GM21786 (cell line): ENCODE results near the gene TXNDC17.
"Not testable (repeated sequence)": the region's sequence is repeated elsewhere in the genome, so short reads cannot be mapped to it uniquely, and the experiment has no call there.

ENCODE experiments used
- ATAC-seq: cut with Tn5 transposase; IDR thresholded peaks from one replicate; pipeline ENCODE4 v1.9.1; 2021; ENCODE audit not compliant: unreplicated experiment

TXNDC17 gene

DNA sequence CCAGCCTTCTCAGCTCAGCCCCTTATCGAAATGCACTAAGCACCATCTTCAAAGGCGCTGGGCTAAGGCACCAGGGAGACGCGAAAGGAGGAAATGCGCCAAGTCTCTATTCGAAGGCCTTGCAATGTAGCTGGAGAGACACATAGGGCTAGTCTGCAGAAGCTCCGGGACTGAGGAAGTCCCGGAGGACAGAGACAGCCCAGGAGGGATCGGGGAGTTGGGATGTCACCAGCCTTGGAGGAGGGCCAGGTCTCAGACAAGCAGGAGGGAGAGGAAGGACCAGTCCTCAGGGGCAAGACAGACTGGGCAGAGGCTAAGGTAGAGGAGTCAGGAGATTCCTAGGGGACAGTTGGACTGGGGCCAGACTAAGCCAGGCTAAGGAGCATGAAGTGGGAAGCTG, 19.2 kb downstream of the TXNDC17 start:
- ATAC-seq, result no peak

DNA sequence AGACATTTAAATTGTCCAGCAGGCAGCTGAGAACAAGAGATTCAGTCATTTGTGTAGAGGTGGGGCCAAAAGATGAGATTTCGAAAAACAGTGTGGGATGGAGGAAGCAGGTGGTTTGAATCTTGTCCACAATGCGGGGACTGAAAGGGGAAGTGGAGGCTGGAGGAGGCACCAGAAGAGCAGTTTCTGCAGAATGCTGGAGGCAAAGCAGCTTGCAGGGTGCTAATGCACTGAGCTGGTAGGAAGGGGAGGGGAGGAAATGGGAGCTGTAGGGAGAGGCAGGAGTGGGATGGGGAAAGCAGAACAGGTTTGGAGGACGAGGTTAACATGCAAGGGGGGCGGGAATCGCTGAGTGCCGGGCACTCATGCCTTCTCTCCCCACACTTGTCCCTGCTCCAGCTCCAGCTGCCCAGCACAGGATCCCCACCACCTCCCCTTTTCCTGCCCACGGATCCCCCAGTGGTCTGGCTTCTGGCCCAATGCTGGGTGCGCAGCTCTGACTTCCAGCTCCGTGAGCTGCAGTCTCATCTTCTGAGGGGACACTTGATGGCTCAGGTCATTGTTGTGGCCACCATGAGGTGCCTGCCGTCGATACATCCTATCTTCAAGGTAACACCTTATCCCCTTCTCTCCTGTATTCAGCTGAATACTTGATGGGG, 20.1 kb downstream of the TXNDC17 start:
- peak; percentile 69 for ATAC-seq

DNA sequence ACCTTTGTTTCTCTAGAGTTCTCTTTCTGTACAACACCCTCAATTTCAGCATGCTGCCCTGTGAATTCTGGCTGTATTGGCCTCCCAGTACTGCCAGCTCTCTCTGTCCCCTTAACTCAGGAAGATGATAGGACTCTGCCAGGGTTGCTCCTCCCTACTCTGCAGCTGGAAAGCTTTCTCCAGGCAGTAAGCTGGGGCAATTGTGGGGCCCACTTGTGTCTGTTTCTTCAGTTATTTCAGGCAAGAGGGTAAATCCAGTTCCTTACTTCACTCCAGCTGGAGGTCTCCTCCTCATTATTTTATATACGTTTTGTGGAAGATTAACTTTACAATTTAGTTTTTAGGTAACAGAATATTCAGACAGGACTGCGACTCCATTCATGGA, 20.6 kb downstream of the TXNDC17 start:
- ATAC-seq, result no peak

DNA sequence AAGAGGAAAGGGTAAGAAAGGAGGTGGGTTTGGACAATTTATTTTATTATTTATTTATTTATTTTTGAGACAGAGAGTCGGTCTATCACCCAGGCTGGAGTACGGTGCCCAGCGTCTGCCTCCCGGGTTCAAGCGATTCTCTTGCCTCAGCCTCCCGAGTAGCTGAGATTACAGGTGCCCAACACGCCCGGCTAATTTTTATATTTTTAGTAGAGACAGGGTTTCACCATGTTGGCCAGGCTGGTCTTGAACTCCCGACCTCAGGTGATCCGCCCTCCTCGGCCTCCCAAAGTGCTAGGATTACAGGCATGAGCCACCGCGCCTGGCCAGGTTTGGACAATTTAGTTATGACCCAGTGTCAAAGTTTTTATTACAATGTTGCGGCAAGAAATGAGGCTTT, 22.3 kb downstream of the TXNDC17 start:
- not testable (repeated sequence) for ATAC-seq

DNA sequence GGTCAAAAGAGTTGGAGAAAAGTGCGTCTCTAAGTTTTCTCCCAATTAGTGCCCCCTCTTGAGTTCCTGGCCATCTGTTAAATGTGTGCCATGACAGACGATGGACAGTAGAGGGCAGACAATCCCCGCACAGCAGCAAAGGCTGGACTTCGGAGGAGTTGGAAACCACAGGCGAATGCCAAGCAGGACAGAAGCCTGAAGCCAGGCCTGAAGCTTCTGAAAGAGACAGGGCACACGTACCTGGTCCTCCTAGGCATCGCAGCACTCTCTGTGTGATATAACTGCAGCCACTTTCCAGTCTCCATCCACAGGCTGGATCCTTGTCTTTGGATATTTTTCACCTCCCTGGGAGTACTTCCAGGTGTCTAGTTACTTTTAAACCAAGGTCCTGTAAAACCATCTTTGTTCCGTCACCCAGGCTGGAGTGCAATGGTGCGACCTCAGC, 25.2 kb downstream of the TXNDC17 start:
- no peak for ATAC-seq

DNA sequence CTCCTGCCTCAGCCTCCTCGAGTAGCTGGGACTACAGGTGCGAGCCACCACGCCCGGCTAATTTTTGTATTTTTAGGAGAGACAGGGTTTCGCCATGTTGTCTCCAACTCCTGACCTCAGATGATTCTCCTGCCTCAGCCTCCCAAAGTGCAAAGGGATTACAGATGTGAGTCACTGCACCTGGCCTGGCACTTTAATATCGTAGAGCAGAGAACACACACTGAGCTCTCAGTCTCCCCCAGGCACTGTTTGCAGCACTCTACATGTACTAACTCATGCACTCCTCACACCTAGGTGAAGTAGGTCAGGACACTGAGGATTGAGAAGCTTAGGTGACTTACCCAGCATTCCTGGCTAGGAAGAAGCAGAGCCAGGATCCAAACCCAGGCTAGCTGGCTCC, 25.7 kb downstream of the TXNDC17 start:
- no peak for ATAC-seq

DNA sequence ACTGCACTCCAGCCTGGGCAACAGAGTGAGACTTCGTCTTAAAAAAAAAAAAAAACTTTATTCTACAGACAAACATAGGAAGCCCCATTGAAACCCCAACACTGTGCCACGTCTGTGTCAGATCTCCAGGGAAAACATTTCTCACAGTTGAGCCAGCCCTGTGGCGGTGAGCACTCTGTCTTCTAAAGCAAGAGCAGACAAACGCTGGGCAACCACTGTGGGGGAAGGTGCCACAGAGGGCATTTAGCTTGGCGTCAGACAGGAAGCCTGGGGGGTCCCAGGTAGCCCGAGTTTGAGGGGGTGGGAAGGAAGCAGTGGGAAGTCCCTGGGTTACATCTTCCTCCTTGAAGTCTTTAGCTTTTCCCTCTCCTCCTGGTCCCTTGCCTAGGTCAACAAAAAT, 26.7 kb downstream of the TXNDC17 start:
- ATAC-seq, result no peak

DNA sequence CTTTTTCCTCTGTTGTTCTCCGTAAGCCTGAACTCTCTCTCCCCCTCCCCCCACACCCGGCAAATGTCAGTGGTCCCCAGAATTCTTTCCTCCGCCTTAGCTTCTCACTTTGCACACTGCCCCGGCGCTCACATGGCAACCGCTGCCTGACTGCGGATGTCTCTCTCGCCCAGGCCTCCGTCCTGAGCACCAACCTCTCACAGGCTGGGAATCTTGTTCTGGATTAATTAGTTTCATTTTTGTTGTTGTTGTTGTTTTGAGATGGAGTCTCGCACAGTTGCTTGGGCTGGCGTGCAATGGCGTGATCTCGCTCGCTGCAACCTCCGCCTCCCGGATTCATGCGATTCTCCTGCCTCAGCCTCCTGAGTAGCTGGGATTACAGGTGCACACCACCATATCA, 27.4 kb downstream of the TXNDC17 start:
- ATAC-seq, result no peak

DNA sequence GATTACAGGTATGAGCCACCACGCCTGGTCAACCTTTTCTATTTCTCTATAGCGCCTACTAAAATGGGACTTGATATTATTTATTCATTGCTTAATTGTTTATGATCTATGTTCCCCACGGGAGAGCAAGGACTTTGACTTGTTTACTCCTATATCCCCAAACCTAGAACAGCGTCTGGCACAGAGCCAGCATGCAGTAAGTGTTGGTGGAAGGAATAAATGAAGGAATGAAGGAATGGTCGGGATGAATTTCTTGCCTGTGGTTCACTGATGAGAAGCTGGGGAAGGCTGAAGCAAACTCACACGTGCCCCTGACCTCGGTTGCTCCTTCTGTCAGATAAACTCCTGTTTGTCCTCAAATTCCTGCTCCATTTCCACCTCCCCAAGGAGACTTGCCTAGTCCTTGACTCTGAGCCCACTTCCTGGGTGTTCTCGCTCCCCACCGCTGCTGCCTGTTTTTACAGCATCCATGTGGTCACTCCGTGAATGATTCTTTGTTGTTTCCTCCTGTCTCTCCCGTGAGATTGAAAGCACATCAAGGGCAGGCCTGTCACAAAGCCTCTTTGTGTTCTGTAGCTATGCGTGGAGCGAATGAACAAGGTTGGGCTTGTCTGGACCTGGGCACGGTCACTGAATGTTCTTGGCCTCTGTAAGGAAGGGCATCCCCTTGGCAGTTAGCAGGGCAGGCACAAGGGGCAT, 28.0 kb downstream of the TXNDC17 start:
- ATAC-seq, result no peak

DNA sequence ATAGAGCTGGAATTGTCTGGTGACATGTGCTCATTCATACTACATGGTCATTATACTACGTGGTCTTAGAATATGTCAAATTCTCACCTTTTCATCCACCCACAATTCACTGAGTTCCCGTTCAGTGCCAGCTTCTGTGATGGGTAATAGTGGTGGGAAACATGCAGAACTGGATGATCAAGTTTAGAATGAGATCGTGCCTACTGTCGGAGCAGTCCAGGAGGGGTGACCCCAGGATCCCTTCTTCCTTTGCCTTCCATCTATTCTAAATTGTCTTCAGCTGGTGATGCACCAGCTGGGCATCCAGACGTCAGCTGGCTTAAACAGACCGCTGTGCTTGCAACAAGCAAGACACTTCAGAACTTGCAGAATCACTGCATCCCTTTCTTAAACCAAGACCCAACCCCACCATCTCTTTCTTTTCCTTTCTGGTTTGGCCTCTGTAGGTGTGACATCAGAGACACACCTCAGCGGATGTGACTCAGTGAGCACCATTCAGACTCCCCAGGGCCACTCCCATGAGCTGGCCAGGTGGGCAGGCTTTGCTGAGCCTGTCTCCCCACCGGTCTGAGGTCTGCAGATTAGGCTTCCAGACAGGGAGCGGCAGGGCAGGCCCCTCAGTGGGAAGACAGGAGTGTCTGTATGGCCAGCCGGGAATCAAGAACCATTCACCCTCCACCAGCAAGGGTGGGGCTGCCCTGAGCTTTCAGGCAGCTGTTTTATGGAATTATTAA, 28.8 kb downstream of the TXNDC17 start:
- no peak for ATAC-seq

DNA sequence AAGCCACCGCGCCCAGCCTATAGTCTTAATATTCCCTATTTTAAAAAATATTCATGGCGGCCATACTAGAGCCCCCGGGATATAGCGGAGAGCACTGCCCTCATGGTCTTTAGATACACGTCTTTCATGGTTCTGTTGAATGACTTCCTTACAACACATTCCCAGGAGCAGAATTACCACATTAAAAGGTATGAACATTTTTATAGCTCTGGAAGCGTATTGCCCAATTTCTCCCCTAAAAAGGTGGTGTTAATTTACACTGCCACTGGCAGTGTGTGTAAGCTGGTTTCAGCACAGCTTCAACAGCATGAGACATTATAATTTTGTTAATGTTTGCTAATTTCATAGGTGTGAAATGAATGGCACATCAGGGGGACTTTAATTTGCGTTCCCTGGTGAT, 29.7 kb downstream of the TXNDC17 start:
- ATAC-seq, result no peak

DNA sequence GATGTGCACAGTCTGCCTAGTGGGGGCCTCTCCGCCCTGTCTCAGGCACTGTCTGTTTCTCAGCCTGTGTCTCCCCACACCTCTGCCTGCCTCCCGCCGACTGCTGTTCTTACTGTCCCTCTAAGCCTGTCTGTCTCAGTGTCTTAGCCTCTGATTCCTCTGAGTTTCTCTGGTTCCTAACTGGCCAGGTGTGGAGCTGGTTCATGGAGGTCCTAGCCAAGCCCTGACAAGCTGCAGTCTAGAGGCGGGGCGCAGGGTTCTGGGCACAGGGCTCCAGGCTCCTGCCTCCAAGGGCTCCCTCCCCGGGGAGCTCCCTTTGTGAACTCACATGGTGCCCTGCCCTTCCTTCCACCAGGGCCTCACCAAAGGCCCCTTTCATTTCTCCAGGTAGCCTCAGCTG, 30.1 kb downstream of the TXNDC17 start:
- ATAC-seq, result no peak

DNA sequence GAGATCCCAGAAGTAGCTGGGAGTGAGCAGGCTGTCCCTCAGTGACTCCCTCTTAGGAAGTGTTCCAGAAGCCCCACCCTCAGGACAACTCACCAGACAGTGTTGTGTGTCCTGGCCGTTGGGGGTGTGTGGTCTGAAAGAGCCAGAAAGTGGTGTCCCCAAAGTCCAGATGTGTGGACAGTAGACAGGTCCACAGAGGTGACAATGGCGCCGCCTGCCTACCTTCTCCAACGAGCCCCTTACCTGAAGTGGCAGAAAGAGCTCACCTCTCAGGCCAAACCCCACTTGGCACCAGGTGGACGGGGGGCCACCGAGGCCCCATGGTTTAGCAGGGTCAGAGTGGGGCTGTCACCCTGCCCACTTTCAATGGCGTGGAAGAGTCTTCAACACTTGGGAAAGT, 30.6 kb downstream of the TXNDC17 start:
- no peak for ATAC-seq

DNA sequence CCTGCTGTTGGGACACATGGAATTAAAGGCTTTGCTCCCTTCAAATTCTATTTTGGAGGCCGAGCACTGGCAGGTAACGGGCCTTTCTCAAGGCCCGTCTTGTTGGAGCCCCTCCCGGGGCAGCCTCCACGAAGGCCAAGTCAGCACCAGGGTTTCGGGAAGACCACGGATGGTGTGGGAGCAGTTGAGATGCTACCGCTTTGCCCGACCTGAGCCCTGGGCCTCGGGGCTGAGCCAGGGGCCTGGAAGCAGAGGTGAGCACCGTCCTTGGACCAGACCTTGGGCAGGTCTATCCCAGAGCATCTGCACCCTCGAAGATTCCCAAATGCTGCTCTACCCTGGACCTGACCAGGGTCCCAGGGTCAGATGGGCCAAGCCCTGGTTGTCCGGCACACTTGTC, 33.7 kb downstream of the TXNDC17 start:
- ATAC-seq, result no peak

DNA sequence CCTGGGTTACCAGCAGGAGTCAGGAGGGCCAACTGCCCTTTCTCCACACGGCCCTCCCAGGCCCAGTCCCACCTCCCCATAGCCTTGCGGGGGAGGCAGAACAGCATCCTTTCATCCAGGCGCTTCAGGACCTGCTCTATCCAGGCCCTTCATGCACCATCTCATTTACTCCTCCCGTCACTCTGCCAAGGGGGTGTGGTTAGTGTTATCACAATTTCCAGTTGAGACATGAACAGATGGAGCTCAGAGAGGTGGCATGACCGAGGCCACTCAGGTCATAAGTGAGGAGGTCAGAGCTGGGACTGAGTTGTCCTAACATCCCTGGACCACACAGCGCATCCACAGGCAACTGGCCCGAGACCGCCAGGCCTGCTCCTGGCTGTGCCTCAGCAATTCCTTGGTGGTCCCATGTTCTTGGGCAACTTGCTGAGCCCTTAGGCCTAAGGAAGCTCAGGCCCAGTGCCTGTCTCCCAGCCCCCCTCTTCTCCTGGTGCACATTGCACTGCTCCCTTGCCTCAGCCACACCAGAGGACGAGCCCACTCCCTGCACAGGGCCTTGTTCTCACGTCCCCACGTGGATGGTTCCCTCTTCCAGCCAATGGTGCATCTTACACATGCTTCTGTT, 34.5 kb downstream of the TXNDC17 start:
- ATAC-seq, result no peak

DNA sequence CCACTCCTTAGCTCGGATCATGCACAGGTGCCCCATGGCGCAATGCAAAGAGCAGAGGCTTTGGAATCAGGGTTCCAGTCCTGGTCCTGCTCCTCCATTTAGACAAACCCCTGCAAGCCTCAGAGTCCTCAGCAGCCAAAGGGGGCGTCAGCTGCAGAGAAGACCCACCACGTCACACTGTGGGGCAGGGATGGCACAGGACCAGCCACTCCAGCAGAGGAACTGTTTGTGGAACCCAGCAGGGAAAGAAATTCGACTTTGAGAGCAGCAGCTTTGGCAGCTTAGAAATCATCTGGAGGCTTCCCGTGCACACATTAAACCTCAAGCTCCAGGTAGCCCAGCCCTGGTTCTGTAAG, 35.9 kb downstream of the TXNDC17 start:
- ATAC-seq, result no peak

DNA sequence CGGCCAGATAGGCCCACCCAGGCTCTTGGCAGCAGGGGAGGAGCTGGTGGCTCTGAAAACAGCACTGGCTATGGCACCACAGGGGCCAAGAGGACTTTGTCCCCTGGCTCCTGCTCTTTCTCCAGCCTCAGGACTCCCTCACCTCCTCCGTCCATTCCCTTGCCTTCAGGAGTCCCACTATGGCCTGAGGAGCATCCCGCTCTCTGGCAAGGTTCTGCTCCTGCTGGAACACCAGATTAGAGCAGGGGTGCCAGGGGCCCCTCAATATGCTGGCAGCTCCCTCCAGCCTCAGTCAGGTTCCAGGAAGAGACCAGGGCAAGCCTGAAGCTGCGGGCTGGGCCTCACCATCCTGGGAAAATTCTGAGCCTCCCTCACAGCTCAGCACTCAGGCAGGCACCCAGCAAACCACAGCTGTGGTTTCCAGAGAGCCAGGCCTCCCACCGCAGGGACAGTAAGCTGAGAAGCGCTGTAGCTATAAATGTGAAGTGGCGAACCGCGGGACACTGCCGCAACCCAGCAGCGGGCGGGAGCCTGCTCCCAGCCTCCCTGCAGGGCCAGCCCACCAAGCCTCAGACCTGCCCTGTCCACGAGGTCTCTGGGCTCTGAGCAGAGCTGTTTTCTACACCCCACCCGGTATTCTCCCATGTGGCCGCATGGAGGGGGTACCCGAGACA, 36.4 kb downstream of the TXNDC17 start:
- ATAC-seq, result no peak

DNA sequence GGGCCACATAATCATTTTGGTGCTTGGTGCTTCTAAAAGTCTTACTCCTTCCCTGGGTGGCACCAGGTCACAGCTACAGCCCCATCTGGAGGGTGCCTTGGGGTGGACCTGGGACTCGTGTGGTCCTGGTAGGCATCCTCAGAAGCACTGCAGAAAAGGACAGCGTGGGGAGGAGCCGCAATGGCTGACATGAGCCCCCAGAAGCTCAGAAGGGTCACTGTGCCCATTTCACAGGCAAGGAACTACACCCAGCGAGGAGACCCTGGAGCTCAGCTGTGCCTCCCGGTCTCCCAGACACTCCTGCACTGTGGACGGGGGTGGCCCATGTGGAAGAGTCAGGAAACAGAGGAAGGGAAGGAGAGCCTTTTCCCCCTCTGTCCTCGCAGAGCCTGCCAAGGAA, 37.1 kb downstream of the TXNDC17 start:
- ATAC-seq, result no peak

DNA sequence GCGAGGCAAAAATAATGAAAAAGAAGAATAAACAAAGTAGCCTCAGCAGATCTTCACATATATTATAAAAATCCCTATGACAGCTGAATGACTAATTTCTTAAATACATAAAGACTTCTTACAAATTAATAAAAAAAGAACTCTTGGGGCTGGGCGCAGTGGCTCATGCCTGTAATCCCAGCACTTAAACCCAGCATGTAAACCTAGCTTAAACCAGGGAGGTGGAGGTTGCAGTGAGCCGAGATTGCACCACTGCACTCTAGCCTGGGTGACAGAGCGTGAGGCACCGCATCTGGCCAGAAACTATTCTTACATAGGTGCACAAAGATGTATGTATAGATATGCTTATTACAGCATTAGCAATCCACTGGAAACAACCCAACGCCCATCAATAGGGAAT, 38.4 kb downstream of the TXNDC17 start:
- no peak for ATAC-seq

DNA sequence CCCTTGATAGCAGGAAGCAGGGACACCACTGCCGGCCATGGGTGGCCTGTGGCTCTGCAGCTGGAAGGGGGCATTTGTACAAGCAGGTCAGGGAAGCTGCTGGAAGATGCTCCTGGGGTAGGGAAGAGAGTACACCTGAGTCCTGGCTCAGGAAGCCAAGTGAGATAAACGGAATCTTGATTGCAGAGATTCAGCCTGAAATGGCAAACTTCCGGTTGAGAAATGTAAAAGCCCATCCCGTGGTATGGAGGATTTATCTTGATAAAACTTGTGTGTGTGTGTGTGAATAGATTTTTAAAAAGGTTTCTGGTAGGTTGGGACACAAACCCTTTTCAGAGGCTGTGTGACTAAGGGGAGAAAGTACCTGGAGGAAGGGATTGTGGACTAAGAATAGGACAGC, 40.3 kb downstream of the TXNDC17 start:
- no peak for ATAC-seq

DNA sequence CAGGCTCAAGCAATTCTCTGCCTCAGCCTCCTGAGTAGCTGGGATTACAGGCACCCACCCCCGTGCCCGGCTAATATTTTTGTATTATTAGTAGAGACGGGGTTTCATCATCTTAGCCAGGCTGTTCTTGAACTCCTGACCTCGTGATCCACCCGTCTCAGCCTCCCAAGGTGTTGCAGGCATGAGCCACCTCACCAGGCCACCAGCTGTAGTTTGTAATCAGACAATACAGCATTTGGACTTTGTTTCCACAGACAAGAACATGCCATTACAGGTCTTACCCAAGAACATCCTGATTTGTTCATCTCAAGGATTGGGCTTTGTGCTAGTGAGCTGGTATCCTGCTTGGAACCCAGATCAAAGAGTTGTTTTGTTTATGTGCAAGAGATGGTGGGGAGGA, 40.8 kb downstream of the TXNDC17 start:
- ATAC-seq, result no peak
